Measurements from ENCODE around the gene TCHP. TPM values are rescaled to one million over a fixed set of nuclear protein-coding genes. Genes with fewer than 3 reads are reported as not detected.

TCHP gene
- total and polyA plus RNA-seq, 2 of the 13 experiments (the other 11 are each of a cell fraction or from before 2014, with no cell fraction given) = 6.7 to 12.2 TPM

- TF ChIP-seq MEF2D (CRISPR knock-in tag; IDR thresholded peaks at IDR 0.05) (peak; percentile 69; the same call in 1 of the 2 replicates), NR2C2 (CRISPR knock-in tag; IDR thresholded peaks at IDR 0.05; ENCODE audit: borderline replicate concordance) (peak; percentile 61; the same call in 1 of the 2 replicates), CENPX (CRISPR knock-in tag; IDR thresholded peaks at IDR 0.05) (no peak), ZNF350 (CRISPR knock-in tag; IDR thresholded peaks at IDR 0.05; ENCODE audit: borderline replicate concordance, low read depth) (no peak), ERF (CRISPR knock-in tag; IDR thresholded peaks at IDR 0.05) (peak; percentile 72; the same call in 1 of the 2 replicates), SIX1 (CRISPR knock-in tag; IDR thresholded peaks at IDR 0.05; ENCODE audit: borderline replicate concordance) (peak; percentile 96), CEBPZ (IDR thresholded peaks at IDR 0.05; ENCODE audit: low read length) (no peak), GPBP1L1 (CRISPR knock-in tag; IDR thresholded peaks at IDR 0.05) (no peak), ZBTB42 (CRISPR knock-in tag; IDR thresholded peaks at IDR 0.05) (no peak), ZNF558 (CRISPR knock-in tag; IDR thresholded peaks at IDR 0.05; ENCODE audit: borderline replicate concordance) (no peak), FOXO1 (CRISPR knock-in tag; IDR thresholded peaks at IDR 0.05) (peak; percentile 53; the same call in 1 of the 2 replicates), FOXK2 (IDR thresholded peaks at IDR 0.05) (no peak), ADNP (CRISPR knock-in tag; IDR thresholded peaks at IDR 0.05) (no peak), JUN (CRISPR knock-in tag; IDR thresholded peaks at IDR 0.05) (0 out of 2 replicates have a peak, but pooled peaks have one; percentile 10), HOXA3 (CRISPR knock-in tag; IDR thresholded peaks at IDR 0.05) (peak; percentile 78), ZNF564 (CRISPR knock-in tag; IDR thresholded peaks at IDR 0.05) (no peak), TOE1 (CRISPR knock-in tag; IDR thresholded peaks at IDR 0.05) (no peak), ZNF124 (CRISPR knock-in tag; IDR thresholded peaks at IDR 0.05) (peak; percentile 42; the same call in 1 of the 2 replicates), ZNF280D (CRISPR knock-in tag; IDR thresholded peaks at IDR 0.05) (peak; percentile 56; the same call in 1 of the 2 replicates), POLR2AphosphoS5 (IDR thresholded peaks at IDR 0.05; ENCODE audit: low read depth, low read length) (no peak), SMAD1 (CRISPR knock-in tag; IDR thresholded peaks at IDR 0.05; ENCODE audit: borderline replicate concordance, low read depth) (no peak), ZNF691 (CRISPR knock-in tag; IDR thresholded peaks at IDR 0.05; ENCODE audit: borderline replicate concordance, low read depth) (no peak), ZC3H13 (CRISPR knock-in tag; IDR thresholded peaks at IDR 0.05) (no peak), ZSCAN31 (CRISPR knock-in tag; IDR thresholded peaks at IDR 0.05; ENCODE audit: low read depth) (no peak)
Observed at GRCh38 chr12:109949089-109949488, 49.0 kb downstream of the TCHP start (continued).

All from HepG2 (cell line).